HG03469 (cell line): ENCODE results near the gene AGA.

Experiments
- ATAC-seq: cut with Tn5 transposase; IDR thresholded peaks from one replicate; pipeline ENCODE4 v1.9.1; 2021; ENCODE audit warnings: mild to moderate bottlenecking, moderate library complexity, moderate number of reproducible peaks; ENCODE audit not compliant: unreplicated experiment

AGA gene

DNA sequence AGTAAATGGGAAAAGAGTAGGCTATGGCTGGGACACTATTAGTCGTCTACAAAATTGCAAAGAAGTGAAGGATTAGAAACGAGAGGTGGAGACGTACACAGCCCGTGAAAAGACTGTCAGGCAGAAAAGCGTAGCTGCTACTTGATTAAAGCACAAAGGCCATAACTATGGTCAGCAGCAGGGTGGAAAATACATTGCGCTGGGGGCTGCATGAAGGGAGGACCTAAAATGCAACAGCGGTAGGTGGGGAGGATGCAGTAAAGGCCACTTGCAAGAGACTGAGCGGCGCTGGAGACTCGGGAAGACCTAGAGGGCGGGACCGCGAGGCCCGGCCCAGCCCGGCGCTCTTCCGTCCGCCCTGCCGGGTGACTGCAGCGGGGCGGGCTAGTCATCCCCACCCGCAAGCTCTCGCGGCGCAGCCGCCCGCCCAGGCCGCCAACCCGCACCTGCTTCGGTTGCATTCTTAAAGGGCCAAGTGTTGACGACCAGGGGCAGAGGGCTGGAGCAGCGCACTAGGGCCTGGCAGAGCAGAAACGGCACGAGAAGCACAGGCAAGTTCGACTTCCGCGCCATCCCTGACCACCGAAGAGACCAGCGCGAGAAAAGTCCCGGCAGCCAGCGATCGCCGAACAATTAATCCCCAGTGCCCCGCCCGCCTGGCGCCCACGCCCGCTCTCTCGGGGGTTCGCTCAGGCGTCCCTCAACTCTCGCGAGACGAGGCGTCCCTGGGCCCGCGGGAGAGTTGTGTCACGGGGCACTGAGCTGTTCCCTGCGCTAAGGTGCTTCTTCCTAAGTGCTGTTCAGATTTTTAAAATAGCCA lies at the start of gene AGA:
TSS of gene AGA (minus strand) at position 635 of the 820 bp plus-strand sequence. CDS start at position 573, 62 bp downstream.
- ATAC-seq, result peak; percentile 81

DNA sequence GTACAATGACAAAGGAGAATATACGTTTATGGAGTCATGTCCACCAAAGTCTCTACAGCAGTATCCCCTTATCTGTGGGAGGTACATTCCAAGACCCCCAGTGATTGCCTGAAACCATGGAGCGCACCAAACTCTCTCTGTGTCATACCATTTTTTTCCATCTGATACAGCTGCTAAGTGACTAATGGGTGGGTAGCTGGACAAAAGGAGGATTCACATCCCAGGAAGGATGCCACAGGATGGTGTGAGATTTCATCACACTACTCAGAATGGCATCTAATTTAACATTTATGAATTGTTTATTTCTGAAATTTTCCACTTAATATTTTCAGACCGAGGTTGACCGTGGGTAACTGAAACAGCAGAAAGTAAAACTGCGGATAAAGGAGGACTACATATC lies 49.8 kb upstream of the AGA start:
- no peak for ATAC-seq

DNA sequence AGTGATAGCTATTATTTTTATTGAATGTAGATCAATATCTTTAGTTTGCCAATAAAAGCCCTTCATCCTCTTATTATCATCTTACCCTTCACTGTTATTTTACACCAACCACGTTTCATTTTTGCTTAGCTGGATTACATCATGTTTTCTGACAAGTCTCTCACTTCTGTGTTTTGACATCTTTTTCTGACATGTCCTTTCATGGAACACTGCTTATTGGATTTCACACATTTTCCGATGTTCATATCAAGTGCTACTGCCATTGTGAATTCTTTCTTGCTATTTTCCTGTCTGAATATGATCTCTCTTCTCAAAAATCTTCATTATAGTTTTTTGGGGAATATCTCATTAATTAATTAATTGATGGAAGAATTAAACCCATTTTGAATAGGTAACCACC lies 48.5 kb upstream of the AGA start:
- no peak for ATAC-seq

DNA sequence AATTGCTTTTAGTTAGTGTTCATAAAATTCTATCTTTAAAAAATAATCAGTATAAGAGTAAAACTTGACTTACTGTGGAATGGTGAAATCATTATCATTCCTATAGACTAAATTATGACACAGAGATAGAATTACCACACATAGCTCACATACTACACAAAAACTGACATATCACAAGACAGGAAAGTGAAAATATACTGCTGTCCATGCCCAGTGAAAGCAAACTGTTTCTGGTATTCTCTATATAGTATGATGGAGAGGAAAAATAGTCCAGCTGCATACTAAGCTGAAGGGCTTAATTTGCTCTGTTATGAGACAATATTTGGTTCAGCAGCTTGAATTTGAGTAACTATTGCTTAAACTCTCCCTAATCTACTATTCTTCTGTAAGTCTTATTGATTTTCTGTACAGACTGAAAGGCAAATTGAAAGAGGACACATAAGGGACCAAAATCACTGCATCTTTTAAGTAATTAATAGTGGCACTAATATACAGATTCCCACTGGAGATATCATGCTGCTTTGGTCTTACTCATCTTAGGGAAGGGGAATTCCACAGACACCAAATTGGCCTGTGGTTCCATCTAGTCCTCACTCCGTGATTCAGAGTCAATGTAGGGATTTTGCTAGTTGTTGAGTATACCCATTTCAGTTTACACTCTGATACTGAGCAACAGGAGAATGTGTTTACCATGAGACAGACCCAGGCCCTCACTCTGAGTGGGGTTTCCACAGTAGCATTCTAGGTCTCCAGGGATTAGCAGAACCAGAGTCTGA lies 47.4 kb upstream of the AGA start:
- no peak for ATAC-seq

DNA sequence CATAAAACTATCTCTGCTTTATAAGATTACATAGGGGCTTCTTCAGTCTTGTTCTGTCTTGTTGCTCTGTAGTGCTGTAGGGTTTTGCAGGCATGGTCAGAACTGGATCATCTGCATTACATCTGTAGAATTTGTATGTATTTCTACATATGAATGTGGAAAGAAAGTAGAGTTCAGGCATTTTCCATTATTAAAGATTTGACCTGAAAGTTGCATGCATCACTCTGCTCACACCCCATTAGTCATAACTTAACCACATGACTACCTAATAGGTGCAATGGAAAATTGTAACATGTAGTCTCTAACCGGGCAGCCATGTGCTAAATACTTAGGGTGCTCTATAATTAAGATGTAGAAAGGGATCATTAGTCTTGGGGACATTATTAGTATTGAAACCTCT lies 45.7 kb upstream of the AGA start:
- ATAC-seq, result no peak

DNA sequence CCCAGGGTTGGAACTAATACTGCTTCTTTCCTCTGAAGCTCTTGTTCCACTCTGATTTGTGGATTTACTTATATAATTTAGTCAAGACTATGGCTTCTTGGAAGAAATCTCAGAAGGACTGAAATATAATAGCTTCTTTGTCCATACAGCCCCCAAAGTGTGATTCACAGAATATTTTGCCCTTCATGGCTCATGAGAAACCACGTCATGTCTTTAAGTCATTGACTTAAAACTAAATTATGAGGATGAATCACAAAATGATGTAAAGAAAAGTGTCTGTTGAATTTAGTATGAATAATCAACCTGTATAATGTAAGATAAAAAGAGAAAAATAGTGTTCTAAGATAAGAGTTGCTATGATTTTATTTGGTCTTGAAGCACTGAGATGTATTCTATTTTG lies 43.3 kb upstream of the AGA start:
- ATAC-seq, result no peak

DNA sequence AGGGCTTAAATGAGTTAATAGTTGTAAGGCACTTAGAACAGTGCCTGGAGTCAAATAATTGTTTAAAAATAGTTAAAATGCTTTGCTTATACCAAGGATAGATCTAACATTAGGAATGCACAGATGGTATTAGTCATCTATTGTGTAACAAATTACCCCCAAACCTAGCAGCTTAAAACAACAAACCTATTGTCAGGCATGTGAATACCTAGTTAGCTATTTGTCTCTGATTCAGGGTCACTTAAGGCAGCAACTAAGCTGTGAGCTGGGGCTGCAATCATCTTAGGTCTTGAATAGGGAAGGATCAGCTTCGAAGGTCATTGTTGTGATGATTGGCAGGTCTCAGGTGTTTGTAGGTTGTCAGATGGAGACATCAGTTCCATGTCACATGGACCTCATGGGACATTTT lies 42.4 kb upstream of the AGA start:
- ATAC-seq, result no peak

DNA sequence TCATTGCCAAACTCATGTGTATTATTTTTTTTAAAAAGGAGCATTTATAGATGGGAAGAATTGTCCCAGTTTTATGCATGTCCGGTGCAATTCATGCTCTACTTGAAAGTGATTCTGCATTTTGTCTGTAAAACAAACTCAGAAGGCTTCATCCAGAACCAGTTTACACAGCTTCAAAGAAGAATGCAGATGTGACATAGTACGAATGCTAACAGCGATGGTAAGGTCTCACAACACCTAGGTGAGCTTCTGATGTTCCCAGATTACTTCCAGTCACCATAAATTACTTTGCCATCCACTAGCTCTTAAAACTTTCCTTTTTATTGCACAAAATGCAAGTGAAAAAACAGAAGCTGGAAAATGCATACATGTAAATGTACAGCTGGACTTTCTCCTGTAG lies 41.5 kb upstream of the AGA start:
- ATAC-seq, result no peak

DNA sequence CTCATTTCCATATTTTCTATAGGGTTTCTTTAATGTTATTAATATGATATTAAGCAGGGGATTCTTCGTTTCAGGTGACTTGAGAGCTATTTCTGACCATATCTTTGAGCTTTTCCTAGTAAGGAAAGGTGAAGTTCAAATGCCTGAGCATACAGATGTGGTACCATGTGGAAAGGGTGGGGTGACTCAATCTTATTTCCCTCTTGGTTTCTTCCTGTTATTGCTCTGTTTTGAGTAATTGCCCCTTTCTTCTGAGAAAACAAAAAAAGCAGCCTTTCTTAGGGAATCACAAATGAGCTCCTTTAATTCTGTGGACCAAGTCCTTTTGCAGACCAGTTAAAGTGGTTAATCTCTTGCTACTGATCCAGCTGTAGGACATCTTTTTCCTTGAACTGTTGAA lies 41.0 kb upstream of the AGA start:
- ATAC-seq, result no peak

DNA sequence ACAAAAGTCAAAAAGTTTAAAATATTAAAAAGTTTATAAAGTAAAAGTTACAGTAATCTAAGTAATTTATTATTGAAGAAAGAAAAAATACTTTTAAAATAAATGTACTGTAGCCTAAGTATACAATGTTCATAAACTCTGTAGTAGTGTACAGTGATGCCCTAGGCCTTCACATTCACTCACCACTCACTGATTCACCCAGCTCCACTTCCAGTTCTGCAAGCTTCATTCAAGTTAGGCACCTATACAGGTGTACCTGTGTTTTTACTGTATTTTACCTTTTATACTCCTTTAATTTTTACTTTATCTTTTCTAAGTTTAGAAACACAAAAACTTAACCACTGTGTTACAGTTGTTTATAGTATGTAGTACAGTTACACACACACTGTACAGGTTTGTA lies 40.1 kb upstream of the AGA start:
- ATAC-seq, result no peak

DNA sequence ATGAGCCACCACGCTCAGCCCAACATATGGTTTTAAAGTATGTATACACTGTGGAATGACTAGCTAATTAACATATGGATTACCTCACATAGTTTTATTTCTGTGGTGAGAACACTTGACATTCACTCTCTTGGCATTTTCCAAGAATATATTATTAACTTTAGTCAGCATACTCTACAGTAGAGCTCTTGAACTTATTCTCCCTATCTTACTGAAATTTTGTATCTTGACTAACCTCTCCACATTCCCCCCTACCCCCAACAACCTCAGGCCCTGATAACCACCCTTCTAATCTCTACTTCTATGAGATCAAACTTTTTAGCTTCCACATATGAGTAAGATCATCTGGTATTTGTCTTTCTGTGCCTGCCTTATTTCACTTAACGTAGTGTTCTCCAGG lies 38.6 kb upstream of the AGA start:
- ATAC-seq, result no peak

DNA sequence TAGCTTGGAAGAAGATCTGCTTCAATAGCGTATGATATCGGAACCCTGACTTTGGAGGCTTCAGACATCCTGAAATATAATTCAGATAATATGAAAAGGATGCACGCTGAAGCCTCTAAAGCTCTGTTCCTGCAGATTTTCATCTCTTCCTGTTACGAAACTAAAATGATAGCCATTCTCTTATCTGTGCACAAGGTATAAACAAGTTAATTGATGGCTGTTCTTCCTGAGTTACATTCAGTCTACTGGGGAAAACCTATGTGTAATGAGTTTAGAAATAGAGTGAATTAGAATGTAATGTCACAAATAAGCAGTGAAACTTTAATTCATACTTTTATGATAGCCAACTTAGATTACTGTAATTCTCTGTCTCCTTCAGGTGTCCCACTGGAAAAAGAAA lies 36.8 kb upstream of the AGA start:
- ATAC-seq, result no peak

DNA sequence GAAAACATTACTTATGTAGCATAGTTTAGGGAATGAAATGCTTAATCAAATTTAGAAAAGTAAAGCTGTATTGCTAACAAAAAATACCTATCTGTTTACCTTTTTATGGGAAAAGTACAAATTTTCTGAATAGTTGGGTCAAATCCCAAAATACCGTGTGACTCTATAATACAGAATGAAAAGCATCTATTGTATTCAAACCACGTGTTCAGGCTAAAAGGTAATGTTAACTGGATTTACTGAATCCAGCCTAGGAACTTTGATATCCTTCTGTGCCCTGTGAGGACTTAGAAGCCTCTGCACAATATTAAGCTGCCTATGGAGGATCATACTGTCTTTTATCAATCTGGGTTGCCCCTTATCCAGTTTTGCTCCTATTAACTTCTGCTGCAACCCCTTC lies 36.3 kb upstream of the AGA start:
- ATAC-seq, result no peak

DNA sequence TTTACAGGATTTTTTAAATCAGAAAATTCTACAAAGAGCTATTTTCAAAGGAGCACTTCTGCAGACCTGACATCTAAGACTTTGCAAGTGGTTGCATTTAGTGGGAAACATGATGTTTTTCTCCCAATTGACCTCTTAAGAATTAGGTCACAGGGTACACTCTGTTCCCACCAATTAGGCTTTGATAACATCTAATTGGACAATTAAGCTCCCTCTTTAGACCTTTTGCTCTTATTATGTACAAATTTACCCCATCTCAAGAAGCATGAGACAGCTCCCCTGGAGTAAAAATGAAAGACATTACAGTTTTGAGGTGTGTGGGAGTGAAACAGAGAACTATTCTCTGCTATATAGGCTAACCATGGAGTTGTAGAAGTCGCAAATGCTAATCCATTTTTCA lies 31.8 kb upstream of the AGA start:
- ATAC-seq, result no peak

DNA sequence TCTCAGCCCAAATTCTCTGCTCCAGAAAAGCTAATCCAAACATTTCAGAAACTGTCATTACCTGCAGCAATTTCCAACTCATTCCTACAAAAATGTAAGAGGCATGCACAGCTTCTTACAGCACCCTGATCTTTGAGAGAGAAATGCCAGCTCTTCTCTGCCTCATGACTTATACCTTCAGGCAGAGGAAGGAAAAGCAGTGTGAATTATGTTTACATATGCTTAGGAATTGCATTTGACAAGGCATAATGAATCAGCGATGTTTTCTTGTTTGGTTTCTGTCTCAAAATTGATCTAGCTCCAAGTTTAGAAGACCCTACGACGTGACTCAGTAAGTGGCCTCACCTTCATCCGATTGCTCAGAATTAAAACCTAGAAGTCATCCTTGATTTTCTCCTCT lies 21.8 kb upstream of the AGA start:
- ATAC-seq, result no peak

DNA sequence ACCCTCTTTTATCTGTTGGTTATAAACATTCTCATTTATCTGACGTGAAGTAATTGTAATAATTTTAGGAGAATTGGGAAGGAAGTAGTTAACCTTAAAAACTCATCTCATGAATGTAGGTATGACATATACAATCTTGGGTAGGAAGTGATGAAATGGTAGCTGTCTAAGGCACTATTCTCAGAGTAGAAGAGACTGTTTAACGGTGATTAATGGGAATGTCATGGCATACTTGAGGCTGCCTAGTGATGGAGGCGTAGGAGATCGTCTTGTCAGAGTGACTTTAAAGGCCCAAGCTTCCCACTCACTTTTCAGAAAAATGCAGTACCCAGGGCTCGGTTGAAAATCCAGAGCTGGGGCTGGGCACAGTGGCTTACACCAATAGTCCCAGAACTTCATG lies 19.4 kb upstream of the AGA start:
- no peak for ATAC-seq

DNA sequence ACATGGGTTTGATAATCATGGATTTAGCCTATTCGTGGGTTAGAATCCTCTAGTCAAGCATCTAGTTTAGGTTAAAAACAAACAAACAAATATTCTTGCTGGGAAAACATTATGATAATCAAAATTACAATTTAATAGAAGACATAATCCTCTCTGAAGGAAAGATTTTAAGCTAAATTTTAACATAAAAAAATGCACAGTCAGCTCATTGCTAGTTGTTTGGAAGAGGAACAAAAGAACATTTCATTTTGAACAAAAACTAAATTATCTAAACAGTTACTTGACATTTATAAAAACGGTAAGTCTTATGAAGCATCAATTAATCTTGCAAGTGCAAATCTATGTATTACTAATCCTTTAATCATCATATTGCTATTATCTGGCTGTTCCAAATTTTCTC lies 18.2 kb upstream of the AGA start:
- ATAC-seq, result no peak

DNA sequence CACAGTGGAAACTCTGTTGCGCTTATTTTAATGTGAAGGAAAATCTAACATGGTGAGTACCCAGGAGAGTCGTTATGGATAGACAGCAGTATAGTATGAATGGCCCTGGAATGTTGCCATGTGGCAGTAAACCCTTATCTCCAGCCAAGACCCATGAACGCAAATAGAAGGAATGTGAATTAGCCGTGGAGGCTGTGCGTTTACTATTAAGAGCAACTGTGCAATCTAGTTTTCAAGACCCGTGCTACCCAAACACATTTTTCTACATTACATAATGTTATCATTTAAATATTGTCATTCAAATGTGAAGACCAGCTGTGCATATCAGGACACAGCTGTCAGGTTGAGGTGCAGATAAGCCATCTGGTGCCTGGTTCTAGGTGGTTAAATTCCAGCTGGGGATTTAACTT lies 13.3 kb upstream of the AGA start:
- ATAC-seq, result no peak

DNA sequence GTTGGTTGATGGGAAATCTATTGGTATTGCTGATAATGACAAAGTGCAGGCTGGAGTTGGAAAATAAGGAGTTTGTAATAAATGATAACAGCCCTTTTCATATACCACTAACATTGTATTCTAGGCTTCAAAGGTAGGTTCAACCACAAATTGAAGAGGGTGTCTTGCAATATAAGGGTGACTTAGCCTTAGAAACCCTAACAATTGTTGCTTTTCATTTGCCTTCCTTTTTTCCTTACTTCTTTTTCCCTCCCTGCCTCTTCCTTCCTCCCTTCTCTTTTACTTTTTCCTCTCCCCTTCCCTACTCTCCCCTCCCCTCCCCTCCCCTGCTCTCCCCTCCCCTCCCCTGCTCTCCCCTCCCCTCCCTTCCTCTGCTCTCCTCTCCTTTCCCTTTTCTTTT lies 10.9 kb upstream of the AGA start:
- no peak for ATAC-seq

DNA sequence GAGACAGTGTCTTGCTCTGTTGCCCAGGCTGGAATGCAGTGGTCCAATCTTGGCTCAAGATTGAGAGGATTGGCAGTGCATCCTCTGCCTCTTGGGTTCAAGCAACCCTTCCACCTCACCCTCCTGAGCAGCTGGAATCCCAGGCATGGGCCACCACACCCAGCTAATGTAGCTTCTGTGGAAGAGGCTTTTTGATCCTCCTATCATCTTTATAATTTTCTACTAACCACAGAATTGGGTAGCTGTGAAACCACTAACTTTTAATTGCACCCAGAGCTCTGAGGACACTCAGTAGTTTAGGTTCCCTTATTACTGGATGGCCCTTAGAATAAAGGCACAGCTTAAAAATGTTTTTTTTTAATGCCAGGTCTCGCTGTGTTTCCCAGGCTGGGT lies 8.9 kb upstream of the AGA start:
- no peak for ATAC-seq

DNA sequence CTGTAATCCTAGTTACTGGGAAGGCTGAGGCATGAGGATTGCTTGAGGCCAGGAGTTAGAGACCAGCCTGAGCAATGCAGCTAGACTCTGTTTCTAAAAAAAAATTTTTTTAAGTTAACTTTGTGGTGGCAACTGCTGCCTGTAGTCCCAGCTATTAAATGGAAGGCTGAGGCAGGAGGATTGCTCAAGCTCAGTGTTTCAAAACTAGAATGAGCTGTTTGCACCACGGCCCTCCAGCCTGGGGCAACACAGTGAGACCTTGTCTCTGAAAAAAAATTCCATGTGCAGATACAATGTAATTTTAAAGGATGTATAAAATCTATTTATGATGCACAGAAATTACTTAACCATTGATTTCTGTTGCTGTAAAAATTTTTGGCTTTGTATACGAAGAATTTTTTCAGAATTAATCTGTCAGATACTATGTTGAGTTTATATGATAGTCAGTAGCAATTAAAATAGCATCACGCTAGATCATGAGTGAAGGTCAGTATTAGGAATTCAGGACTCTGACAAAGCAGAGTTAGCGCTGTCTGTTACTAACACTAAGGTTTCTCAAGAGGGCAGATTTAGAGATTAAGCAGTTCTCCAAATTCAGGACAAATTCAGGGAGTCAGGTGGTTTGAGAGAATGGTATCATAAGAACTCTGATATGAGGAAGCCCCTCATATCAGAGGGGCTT lies 8.3 kb upstream of the AGA start:
- no peak for ATAC-seq

DNA sequence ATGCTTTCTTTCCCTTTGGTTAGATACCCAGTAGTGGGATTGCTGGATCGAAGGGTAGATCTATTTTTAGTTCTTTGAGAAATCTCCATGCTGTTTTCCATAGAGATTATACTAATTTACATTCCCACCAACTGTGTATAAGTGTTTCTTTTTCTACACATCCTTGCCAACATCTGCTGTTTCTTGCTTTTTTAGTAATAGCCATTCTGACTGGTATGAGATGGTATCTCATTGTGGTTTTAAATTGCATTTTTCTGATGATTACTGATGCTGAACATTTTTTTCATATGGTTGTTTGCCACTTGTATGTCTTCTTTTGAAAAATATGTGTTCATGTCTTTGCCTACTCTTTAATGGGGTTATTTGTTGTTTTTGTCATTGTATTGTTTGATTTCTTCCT lies 6.6 kb upstream of the AGA start:
- ATAC-seq, result no peak
